ENCODE measurements around the gene R3HDML. TPM values are rescaled to one million over a fixed set of nuclear protein-coding genes. Genes with fewer than 3 reads are reported as not detected.

Gene R3HDML
- total and polyA plus RNA-seq, 2 of the 13 experiments (the other 11 are each of a cell fraction or from before 2014, with no cell fraction given) = not detected

DNA sequence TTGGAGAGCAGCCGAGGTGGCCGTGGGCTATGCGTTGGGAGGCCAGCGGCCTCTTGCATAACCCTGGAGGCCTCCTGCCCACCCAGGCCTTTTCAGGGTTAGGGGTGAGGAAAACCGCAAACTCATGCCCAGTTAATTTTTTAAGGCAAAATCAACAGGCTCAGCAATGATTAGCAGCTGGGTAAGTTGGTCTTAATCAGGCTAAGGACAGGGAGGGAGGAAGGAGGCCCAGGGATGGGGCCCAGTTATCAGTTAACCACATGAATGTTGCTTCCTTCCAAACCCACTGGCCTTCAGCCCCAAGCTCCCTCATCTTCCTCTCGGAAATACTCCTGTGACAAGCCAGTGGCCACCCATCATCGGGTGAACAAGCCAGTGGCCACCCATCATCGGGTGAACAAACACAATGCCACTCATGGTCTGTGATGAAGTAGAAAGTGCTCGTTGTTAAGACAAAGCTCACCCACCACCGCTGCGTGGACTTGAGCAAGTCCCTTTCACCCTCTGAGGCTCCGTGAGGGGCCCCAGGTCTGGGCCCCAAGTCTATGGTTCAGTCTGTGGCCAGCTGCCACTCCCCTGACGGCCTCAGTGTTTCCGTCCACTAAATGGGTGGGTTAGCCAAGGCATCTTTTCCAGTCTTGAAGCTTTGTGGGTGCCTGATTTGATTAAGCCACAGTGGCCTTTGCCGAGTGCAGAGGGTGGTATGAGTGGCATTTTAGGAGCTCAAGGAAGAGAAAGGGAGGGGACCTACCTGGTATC lies 58.0 kb downstream of the R3HDML start (continued):
- TF ChIP-seq HNF1A (IDR thresholded peaks at IDR 0.05; ENCODE audit: low read depth) = peak; percentile 99
- peak; percentile 100 for TF ChIP-seq HNF1A (CRISPR knock-in tag; IDR thresholded peaks at IDR 0.05; ENCODE audit: borderline replicate concordance)
- TF ChIP-seq XRCC5 (optimal IDR thresholded peaks at IDR 0.05; ENCODE audit: low read length) = peak; percentile 98
- no peak; the same call in 1 of the 2 replicates for TF ChIP-seq SNAPC5 (CRISPR knock-in tag; IDR thresholded peaks at IDR 0.05; ENCODE audit: borderline replicate concordance)
- TF ChIP-seq, protein P1, sequence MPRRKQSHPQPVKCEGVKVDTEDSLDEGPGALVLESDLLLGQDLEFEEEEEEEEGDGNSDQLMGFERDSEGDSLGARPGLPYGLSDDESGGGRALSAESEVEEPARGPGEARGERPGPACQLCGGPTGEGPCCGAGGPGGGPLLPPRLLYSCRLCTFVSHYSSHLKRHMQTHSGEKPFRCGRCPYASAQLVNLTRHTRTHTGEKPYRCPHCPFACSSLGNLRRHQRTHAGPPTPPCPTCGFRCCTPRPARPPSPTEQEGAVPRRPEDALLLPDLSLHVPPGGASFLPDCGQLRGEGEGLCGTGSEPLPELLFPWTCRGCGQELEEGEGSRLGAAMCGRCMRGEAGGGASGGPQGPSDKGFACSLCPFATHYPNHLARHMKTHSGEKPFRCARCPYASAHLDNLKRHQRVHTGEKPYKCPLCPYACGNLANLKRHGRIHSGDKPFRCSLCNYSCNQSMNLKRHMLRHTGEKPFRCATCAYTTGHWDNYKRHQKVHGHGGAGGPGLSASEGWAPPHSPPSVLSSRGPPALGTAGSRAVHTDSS (CRISPR knock-in tag; conservative IDR thresholded peaks at IDR 0.05) = peak; percentile 72; the same call in 1 of the 2 replicates
- TF ChIP-seq, protein P2, sequence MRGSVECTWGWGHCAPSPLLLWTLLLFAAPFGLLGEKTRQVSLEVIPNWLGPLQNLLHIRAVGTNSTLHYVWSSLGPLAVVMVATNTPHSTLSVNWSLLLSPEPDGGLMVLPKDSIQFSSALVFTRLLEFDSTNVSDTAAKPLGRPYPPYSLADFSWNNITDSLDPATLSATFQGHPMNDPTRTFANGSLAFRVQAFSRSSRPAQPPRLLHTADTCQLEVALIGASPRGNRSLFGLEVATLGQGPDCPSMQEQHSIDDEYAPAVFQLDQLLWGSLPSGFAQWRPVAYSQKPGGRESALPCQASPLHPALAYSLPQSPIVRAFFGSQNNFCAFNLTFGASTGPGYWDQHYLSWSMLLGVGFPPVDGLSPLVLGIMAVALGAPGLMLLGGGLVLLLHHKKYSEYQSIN (CRISPR knock-in tag; IDR thresholded peaks at IDR 0.05; ENCODE audit: borderline replicate concordance) = no peak
- no peak for TF ChIP-seq USF2 (IDR thresholded peaks at IDR 0.05; ENCODE audit: low read depth, low read length)
- TF ChIP-seq USF2 (CRISPR knock-in tag; IDR thresholded peaks at IDR 0.05; ENCODE audit: borderline replicate concordance) = peak; percentile 49; the same call in 1 of the 2 replicates
- peak; percentile 73; the same call in 1 of the 2 replicates for TF ChIP-seq NAIF1 (CRISPR knock-in tag; IDR thresholded peaks at IDR 0.05; ENCODE audit: borderline replicate concordance)
- TF ChIP-seq ATF4 (CRISPR knock-in tag; IDR thresholded peaks at IDR 0.05) = peak in 1 of 2 experiments; percentile 93; a peak in 1 of 4 replicates
- TF ChIP-seq ZFAT (CRISPR knock-in tag; conservative IDR thresholded peaks at IDR 0.05) = no peak
- TF ChIP-seq ZNF773 (CRISPR knock-in tag; IDR thresholded peaks at IDR 0.05; ENCODE audit: borderline replicate concordance) = no peak
- TF ChIP-seq DNMT3B (CRISPR knock-in tag; conservative IDR thresholded peaks at IDR 0.05) = peak; percentile 80
- TF ChIP-seq, protein P3, sequence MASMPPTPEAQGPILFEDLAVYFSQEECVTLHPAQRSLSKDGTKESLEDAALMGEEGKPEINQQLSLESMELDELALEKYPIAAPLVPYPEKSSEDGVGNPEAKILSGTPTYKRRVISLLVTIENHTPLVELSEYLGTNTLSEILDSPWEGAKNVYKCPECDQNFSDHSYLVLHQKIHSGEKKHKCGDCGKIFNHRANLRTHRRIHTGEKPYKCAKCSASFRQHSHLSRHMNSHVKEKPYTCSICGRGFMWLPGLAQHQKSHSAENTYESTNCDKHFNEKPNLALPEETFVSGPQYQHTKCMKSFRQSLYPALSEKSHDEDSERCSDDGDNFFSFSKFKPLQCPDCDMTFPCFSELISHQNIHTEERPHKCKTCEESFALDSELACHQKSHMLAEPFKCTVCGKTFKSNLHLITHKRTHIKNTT (CRISPR knock-in tag; IDR thresholded peaks at IDR 0.05) = no peak
- TF ChIP-seq YEATS2 (CRISPR knock-in tag; IDR thresholded peaks at IDR 0.05; ENCODE audit: borderline replicate concordance) = peak; percentile 85
- no peak for TF ChIP-seq ZNF841 (CRISPR knock-in tag; IDR thresholded peaks at IDR 0.05; ENCODE audit: borderline replicate concordance)

Measured in HepG2 (cell line).